Natural killer cell treated with Interleukin-12 subunit alpha and Interleukin-12 subunit beta and Interleukin-15 and Interleukin-18, amount 100 ng/mL, for 72 hours (primary cell): ENCODE data around the gene LSS. TPM values are rescaled to one million over a fixed set of nuclear protein-coding genes. Genes with fewer than 3 reads are reported as not detected.
A peak's percentile ranks its signal among the peaks of the same experiment; 100 is the strongest.

Experiments
- ATAC-seq, 2 donors: fragments of 150-1000 bp; cut with Tn5 transposase in 1 of 2; sonication (Bioruptor Pico), chemical (Tn5 transposase) in 1 of 2; 2 replicates each; pipeline ENCODE4 v1.10.0; 2021
- DNase-seq: peaks from one replicate; pipeline ENCODE4 v3.0.0; 2022; ENCODE audit warnings: low spot score
- H3K27ac Mint-ChIP-seq, 2 donors: 1 replicate in 1 of 2; 2 replicates in 1 of 2; pipeline ENCODE4 v1.8.0; 2022; ENCODE audit warnings: mixed read lengths in 2 of 2, mild to moderate bottlenecking in 1 of 2, moderate library complexity in 1 of 2
- H3K27me3 Mint-ChIP-seq, 2 donors: 1 replicate in 1 of 2; 2 replicates in 1 of 2; pipeline ENCODE4 v1.8.0; 2022; ENCODE audit warnings: mixed read lengths in 2 of 2
- H3K36me3 Mint-ChIP-seq: one replicate; pipeline ENCODE4 v1.8.0; 2022; ENCODE audit warnings: mixed read lengths
- H3K4me1 Mint-ChIP-seq, 2 donors: 1 replicate in 1 of 2; 2 replicates in 1 of 2; pipeline ENCODE4 v1.8.0; 2022; ENCODE audit warnings: low read depth in 2 of 2, mixed read lengths in 2 of 2, mild to moderate bottlenecking in 1 of 2
- H3K4me3 Mint-ChIP-seq: one replicate; pipeline ENCODE4 v1.8.0; 2022; ENCODE audit warnings: mixed read lengths
- H3K9me3 Mint-ChIP-seq: 2 replicates; pipeline ENCODE4 v1.8.0; 2022; ENCODE audit warnings: mixed read lengths
- total RNA-seq, 2 donors: library from RNA; stranded (reverse); gene quantifications; one replicate each; pipeline ENCODE4 v1.2.3, GENCODE V29; 2022

LSS gene
- total RNA-seq, 2 donors from 2014 or later = 32.6 to 54.4 TPM

DNA sequence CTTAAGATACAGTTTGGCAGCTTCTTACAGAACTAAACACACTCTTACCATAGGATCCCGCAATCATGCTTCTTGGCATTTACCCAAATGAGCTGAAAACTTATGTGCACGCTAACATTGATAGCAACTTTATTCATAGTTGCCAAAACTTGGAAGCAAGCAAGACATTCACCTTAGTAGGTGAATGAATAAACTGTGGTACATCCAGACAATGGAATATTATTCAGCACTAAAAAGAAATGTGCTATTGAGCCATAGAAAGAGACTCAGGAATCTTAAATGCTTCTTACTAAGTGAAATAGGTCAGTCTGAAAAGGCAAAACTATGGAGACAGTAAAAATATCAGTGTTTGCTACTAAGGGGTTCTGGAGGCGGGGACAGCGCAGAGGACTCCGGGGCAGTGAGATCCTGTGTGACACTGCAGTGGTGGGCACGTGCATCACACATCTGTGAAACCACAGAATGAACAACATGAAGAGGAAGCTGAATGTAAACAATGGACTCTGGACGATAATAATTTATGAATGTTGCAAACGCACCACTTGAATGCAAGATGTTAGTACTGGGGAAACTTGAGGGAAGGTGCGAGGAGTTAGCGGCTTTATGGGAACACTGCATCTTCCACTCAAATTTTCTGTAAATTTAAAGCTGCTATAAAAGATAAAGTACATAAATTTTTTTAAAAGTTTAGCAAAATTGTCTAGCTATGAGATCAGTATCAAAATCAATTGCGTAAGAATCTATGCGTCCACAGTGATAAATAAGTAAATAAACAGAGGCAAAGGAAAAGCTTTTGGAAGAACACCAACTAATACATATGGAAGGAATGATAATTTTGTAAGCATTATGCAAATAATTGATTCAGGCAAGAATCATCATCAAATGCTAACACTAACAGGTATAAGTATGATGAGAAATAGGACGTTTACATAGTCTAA, 28.9 kb downstream of the LSS start:
- ATAC-seq = no peak
- Mint-ChIP-seq H3K36me3 (peaks cover 10% of the 10 kb centered on the region), H3K4me3 (no peak overlapping the region), H3K27me3 (no peaks in the 10 kb centered on the region), H3K4me1 (peaks cover 4 to 5% of the 10 kb centered on the region in 2 donors), H3K9me3 (no peaks in the 10 kb centered on the region), H3K27ac (no peak overlapping the region)
- no peak for DNase-seq

DNA sequence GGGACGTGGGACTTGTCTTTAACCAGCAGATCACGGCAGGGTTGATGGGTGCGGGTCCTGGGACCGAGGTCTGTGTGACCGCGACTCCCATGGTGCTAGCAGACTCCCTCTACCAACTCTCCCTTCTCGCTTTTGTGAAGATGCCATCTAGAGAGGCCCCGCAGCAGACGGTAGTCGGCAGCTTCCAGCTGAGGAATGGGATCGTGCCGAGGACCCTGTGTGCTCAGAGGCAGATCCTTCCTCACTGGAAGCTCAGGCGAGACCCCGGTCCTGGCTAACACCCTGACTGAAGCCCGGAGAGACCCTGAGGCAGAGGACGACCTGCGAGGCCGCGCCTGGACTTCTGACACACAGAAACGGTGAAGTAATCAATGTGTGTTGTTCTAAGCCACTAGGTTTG, 31.8 kb downstream of the LSS start:
- Mint-ChIP-seq H3K27ac (no peak overlapping the region), H3K9me3 (no peaks in the 10 kb centered on the region), H3K27me3 (no peaks in the 10 kb centered on the region), H3K36me3 (peaks cover 10% of the 10 kb centered on the region), H3K4me1 (peaks cover 4 to 5% of the 10 kb centered on the region in 2 donors), H3K4me3 (no peak overlapping the region)
- ATAC-seq (no peak), DNase-seq (no peak)

DNA sequence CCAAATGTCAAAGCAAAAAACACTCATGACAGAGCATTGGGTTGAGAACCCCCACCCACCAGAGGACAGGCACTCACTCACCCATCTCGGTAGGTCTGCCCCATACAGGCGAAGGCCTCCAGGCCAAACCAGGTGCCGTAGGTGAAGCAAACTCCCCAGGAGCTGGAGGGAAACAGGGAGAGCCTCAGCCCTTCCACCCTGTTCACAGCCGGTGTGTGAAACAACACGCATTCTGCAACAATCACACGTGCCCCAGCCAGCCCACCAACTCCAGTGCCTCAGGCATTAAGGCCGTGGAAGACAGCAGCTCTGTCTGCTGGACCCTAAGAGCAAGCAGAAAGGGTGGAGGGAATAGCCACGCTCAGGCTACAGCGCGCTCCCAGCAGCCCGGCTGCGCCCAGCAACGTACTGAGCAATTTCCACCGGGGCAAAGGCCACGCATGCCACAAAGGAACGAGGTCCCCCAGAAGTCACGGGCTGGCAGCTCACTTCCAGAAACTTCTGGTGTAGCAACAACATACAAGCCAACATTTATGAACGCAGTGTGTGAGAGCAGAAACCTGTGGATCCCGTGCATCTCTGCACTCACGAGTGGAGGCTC, 32.9 kb downstream of the LSS start:
- no peaks in the 10 kb centered on the region for H3K27me3 Mint-ChIP-seq
- DNase-seq (peak; percentile 49), ATAC-seq (no peak)
- no peaks in the 10 kb centered on the region for H3K9me3 Mint-ChIP-seq
- H3K4me1 Mint-ChIP-seq = peaks cover 4 to 5% of the 10 kb centered on the region in 2 donors
- no peak overlapping the region for H3K27ac Mint-ChIP-seq
- peaks cover 10% of the 10 kb centered on the region for H3K36me3 Mint-ChIP-seq
- no peak overlapping the region for H3K4me3 Mint-ChIP-seq

DNA sequence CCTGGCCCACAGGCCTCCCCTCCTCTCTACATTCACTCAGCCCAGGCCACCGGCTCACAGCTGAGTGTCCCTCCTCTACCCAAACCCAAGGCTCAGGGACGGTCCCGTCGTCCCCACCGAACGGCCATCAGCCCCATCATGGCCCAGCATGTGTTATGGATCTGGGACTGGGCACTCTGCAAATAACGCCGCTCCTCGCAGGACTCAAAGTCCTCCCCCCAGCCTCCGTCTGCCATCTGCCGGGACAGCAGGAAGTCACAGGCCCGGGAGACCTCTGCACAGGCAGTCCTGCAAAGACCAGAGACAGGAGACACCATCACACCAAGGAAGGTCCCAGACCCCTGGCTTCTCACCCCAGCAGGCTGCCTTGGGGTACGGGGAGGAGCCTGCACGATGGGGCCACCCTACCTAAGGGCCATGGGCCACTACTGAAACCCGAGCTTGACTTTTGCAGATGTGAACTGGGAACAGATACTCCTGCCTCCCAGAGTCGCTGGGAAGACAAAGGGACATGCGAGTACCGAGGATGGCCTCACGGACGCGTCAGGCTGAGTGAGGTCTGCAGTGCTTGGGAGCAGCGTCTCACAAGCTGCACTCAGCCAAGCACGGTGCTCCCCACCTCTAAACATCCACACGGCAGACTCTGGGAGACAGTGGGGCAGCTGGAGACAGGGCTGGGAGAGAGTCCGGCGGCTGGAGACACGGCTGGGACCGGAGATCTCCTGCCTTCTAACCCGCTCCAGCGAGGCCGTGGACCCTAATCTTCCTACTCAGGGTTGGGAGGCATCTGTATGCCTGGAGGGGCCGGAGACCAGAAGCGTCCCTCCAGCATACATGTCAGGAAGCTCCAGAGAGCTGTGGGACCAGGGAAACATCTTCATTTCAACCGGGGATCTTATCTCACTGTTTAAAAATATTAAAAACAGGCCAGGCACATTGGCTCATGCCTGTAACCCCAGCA, 33.9 kb downstream of the LSS start:
- H3K4me3 Mint-ChIP-seq = no peak overlapping the region
- H3K36me3 Mint-ChIP-seq = peaks cover 8% of the 10 kb centered on the region
- ATAC-seq (no peak), DNase-seq (peak; percentile 46)
- no peaks in the 10 kb centered on the region for H3K9me3 Mint-ChIP-seq
- H3K4me1 Mint-ChIP-seq = peaks cover 3% of the 10 kb centered on the region in 2 donors
- H3K27me3 Mint-ChIP-seq = no peaks in the 10 kb centered on the region
- H3K27ac Mint-ChIP-seq = no peak overlapping the region

DNA sequence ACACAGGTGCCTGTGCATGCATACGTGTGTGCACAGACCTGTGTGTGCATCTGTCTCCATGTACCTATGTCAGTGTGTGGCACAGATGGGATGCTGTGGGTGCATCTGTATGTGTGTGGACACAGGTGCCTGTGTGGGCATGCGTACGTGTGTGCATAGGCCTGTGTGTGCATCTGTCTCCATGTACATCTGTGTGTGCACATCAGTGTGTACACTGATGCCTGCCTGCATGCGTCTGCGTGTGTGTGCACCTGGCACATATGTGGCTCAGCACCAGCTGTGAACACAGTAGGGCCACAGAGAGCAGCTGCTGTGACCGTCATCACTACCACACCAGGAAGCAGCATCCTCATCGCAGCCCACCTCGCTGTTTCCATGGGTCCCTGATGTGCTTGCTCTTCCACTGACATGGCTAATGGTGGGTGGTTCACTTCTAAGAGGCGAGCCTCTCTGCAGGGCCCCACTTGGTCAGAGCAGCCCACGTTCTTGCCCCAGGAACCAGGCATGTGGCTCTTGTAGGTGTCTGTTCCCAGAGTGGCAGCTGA, 34.7 kb downstream of the LSS start:
- Mint-ChIP-seq H3K9me3 (no peaks in the 10 kb centered on the region), H3K4me3 (no peak overlapping the region), H3K27ac (no peak overlapping the region), H3K27me3 (no peaks in the 10 kb centered on the region), H3K4me1 (no peaks in the 10 kb centered on the region), H3K36me3 (peaks cover 4% of the 10 kb centered on the region)
- ATAC-seq (no peak), DNase-seq (no peak)

DNA sequence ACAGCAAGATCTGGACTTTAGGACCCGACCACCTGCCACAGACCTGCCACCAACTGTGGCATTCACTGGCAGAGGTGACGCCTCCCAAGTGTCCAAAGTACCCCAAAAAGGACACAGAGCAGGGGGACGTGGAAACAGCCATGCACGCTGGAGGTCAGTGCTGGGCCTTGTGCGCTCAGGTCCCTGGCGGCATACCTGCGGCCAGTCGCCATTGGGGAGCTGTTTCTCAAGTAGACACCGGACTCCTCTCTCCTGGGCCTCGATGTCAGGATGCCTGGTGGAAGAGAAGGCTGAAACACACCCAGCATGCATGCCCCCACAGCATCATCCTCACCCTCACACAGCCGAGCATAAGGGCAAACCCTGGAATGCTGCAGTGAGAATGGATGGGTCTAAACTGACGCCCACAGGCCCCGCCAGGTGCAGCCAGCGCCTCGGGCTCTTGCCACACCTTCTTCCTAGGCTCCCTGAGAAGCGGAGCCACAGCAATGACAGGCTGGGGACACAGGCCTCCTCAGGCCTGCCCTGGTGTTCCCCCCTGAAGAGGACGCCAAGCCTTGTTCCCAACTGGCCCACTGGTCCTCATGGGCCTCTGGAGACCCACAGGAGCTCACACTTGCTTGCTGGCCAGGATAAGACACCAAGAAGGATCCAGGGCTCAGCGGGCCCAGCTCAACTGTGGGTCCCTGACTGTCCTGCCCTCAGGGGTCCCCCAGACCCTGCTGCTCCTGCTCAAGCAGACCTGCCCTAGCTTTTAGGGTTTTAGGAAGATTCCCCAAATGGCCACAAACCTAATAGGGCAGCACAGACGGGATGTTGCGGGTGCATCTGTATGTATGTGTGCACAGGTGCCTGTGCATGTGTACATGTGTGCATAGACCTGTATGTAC, 36.6 kb downstream of the LSS start:
- H3K27me3 Mint-ChIP-seq = no peaks in the 10 kb centered on the region
- H3K27ac Mint-ChIP-seq = no peak overlapping the region
- peaks cover 4% of the 10 kb centered on the region for H3K36me3 Mint-ChIP-seq
- ATAC-seq (no peak), DNase-seq (no peak)
- no peak overlapping the region for H3K4me3 Mint-ChIP-seq
- H3K9me3 Mint-ChIP-seq = no peaks in the 10 kb centered on the region
- H3K4me1 Mint-ChIP-seq = no peaks in the 10 kb centered on the region

DNA sequence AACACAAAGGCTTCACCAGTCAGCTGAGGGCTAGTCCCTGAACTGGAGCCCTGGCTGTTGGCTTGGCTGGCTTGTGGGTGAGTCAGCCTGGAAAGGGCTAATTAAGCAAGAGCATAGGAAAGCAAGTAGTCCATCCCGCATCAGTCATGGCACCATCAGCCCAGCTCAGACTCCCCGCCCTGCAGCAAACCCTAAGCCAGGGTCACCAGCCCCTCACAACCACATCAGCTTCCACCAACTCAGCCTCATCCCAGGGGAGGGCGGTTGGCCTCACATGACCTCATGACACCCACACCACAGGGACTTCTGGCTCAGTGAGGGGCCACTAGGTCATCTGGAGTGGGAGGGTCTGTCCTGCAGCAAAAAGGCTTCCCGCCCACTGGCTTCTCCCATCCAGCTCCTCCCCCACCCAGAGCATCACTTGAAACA, 37.3 kb downstream of the LSS start:
- DNase-seq (no peak), ATAC-seq (no peak)
- Mint-ChIP-seq H3K27me3 (no peaks in the 10 kb centered on the region), H3K4me1 (no peaks in the 10 kb centered on the region), H3K36me3 (peaks cover 2% of the 10 kb centered on the region), H3K4me3 (no peak overlapping the region), H3K27ac (no peak overlapping the region), H3K9me3 (no peaks in the 10 kb centered on the region)

DNA sequence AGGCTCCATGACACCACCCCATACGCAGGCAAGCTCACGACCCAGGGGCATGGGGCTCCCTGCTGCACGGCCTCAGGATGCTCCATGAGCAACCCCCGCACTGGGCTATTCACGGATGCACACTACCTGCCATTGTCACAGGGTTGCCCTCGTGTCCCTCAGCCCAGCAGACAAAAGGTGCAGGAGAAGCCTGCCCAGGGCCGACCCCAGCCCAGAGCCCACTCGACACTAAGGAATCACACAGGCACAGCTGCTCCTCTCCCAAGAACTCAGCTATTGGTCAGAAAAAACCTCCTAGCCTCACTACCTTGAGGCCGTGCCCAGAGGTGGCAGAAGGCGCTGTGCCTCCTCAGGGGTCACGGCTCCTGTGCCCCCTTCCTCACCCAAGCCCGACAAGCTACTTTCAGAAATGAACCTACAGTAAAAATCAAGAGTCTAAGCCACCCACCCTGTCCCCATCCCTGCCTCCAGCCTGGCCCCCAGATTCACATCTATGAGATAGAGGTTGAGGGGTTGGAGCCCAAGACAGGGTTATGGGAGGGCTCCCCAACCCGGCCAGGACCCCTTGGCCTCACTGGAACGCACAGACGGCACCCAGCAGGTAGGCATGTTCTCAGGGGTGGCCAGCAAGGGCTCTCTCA, 38.0 kb downstream of the LSS start:
- Mint-ChIP-seq H3K9me3 (no peaks in the 10 kb centered on the region), H3K27ac (no peak overlapping the region), H3K4me3 (no peak overlapping the region), H3K4me1 (no peaks in the 10 kb centered on the region), H3K27me3 (no peaks in the 10 kb centered on the region), H3K36me3 (no peaks in the 10 kb centered on the region)
- DNase-seq = no peak
- ATAC-seq = peak in 1 of 2 donors; percentile 21

DNA sequence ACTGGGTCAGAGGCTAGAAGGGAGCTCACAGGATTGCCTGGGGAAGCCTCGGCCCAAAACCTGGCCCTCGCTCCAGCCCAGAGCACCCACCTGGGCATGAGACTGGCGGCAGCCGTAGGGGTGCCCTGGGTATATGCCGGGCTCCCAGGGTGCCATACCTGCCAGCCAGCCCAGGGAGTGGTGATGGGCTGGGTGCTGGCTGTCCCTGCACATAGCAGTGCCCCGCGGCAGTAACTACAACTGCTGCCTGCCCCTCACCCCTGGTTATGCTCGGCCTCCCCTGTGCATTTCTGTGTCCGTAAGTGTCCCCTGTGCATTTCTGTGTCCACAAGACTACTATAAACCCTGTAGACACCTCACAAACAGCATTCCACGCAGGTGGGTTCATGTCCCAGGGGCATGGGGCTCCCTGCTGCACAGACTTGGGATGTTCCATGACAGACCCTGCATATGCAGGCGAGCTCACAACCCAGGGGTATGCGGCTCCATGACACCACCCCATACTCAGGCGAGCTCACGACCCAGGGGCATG, 38.5 kb downstream of the LSS start:
- Mint-ChIP-seq H3K36me3 (no peaks in the 10 kb centered on the region), H3K27ac (no peak overlapping the region), H3K4me3 (no peak overlapping the region), H3K4me1 (peaks cover 0 to 1% of the 10 kb centered on the region in 2 donors), H3K27me3 (no peaks in the 10 kb centered on the region), H3K9me3 (no peaks in the 10 kb centered on the region)
- DNase-seq = peak; percentile 55
- peak in 1 of 2 donors; percentile 44 for ATAC-seq

DNA sequence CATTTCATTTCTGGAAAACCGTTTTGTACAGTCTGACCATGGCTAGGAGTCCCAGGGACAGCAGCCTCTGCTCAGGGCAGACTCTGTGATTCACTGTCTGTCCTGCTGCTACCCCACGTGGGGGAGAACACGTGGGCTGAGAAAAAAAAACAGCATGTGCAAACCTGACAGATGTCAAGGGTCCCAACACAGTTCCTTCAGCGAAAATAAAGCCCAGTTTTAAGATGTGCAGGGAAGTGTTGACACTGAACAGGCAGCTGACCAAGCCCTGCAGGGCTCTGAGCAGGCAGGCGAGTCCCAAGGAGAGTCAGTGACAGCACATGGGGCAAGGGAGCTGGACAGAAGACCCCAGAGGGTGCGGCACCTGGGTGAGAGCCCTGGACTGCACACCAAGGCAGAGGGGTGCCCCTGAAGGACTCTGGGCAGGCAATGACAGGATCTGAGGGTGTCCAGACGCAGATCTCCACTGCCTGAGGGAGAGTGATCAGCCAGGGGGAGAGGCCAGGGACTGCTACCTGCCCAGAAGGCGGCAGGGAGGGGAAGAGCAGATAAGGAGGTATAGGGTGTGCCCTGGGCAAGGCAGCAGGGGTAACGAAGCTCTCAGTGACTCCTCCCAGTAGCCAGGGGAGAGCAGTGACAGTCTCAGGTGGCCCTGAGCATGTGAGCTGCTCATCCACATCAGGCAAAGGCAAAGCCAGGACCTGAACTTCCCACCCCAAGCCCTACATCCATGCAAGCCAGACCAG, 39.2 kb downstream of the LSS start:
- DNase-seq (no peak), ATAC-seq (no peak)
- H3K9me3 Mint-ChIP-seq = no peaks in the 10 kb centered on the region
- H3K4me3 Mint-ChIP-seq = no peak overlapping the region
- peaks cover 0 to 3% of the 10 kb centered on the region in 2 donors for H3K4me1 Mint-ChIP-seq
- H3K27me3 Mint-ChIP-seq = no peaks in the 10 kb centered on the region
- no peaks in the 10 kb centered on the region for H3K36me3 Mint-ChIP-seq
- H3K27ac Mint-ChIP-seq = no peak overlapping the region

DNA sequence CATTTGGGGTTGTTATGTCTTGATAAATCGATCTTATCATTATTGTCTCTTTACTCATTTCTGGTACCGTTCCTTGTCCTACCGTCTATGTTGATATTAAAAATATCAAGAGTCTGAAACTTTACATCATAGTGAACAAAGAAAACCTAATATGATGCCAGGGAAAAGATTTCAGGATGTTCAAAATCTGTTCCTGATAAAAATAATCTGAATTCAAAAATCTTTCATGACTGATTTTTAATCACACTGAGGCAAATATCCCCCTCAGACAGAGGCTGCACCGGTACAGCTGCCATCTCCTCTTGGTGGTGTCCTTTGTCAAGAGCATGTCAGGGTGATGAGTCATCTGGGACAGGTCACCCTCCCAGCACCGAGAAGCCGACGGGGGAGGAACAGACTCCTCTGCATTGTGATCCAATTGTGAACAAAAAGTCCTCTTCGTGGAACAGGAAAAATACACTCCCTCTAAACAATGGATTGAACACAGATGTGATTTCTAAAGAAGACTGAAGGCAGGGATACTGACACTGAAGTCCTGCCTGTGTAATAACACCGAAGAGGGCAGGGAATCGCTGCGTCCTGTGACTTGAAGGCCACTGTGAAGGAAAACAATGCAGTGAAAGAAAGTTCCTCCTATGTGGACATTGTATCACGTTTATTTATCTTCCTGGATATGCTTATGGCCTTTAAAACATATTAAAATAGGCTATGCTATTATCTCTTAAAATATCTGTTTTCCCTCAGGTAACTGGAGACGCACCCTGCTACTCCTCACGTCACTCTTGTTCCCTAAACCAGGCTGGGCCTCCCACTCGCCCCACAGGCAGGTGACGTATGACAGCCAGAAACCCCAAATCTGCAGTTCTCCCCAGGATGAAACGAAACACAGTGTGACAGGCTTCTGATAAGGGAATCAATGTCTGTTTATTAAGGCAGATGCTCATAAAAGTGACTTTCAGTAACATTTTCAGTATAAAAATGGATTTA, 40.1 kb downstream of the LSS start:
- Mint-ChIP-seq H3K4me3 (no peak overlapping the region), H3K9me3 (no peaks in the 10 kb centered on the region), H3K27me3 (no peaks in the 10 kb centered on the region), H3K36me3 (no peaks in the 10 kb centered on the region), H3K4me1 (peaks cover 0 to 3% of the 10 kb centered on the region in 2 donors), H3K27ac (peak overlapping the region in 1 of 2 donors; percentile 20)
- ATAC-seq = no peak
- no peak for DNase-seq
